C4-2B (cell line): Measurements from ENCODE around the gene C9orf43.

Experiments
- H3K27ac ChIP-seq: fragments of 450-650 bp; 2 replicates; pipeline ENCODE4 v1.5.1; 2017
- CTCF ChIP-seq: fragments of 450-650 bp; conservative IDR thresholded peaks from 2 replicates; pipeline ENCODE4 v1.5.1; 2017; ENCODE audit warnings: mild to moderate bottlenecking
- ZFX ChIP-seq: fragments of 450-650 bp; IDR thresholded peaks from 2 replicates; pipeline ENCODE4 v1.6.1; 2017

Gene C9orf43

GRCh38 chr9:113388833-113389232 is 21.7 kb upstream of the C9orf43 start:
- no peak overlapping the region for H3K27ac ChIP-seq
- TF ChIP-seq ZFX: no peak
- no peak for TF ChIP-seq CTCF

GRCh38 chr9:113389451-113389850 is 21.1 kb upstream of the C9orf43 start:
- no peak for TF ChIP-seq CTCF
- no peak for TF ChIP-seq ZFX
- no peak overlapping the region for H3K27ac ChIP-seq

GRCh38 chr9:113390192-113390960 is 20.2 kb upstream of the C9orf43 start:
- TF ChIP-seq CTCF (no peak), ZFX (no peak)

DNA sequence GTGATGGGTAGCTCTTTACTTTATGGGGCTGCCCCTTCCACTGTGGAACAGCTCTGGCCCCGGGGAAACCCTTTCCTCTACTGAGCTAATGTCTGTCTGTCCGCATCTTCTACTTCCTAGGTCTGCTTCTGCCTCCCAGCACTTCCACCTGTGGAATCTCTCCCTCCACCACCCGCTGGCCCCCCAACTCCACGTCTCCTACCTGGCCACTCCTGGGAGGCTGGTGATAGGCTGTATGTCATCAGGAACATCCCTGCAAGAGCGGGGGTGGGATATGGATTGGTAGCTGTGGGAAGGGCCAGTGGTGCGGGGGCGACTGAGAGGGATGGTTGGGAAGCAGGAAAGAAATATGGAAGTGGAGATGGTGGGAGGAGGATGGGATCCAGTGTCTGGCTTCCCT is 18.6 kb upstream of the C9orf43 start:
- no peak overlapping the region for H3K27ac ChIP-seq
- no peak for TF ChIP-seq ZFX
- no peak for TF ChIP-seq CTCF

More at GRCh38 chr9:113390192-113390960, 20.2 kb upstream of the C9orf43 start:
- H3K27ac ChIP-seq: no peak overlapping the region

GRCh38 chr9:113393281-113393680 is 17.3 kb upstream of the C9orf43 start:
- TF ChIP-seq CTCF: no peak
- TF ChIP-seq ZFX: no peak

DNA sequence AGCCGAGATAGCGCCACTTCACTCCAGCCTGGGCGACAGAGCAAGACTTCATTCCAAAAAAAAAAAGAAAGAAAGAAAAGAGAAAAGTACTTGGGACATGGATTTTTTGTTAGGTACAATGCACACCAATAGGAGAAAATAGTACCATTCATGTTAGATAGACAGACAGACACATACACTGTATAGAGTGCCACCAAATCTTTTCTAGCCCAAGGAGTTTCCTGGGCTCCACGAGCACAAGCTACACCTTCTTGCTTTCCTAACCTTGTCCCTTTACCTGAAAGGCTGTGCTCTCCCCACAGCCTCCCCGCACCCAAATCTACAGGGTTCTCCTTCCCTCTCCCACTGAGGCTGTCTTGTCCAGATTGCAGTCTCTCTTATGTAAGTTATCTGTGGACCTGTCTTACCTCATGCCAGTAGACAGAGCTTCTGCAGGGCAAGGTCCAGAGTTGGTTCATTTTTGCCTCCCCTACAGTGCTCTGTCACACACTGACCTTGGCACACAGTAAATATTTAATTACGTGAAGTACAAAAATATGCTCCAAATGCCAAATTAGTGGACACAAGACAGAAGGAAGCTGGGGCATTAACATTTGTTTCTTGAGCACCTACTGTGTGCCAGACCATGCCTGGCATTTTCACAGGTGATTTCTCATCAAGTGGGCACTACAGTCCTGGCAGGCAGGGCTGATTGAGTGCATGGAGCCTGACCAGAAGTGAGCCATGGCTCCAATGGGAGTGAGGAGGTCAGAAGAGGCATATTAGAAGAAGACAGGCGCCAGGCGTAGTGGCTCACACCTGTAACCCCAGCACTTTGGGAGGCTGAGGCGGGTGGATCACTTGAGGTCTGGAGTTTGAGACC is 15.3 kb upstream of the C9orf43 start:
- no peak for TF ChIP-seq CTCF
- TF ChIP-seq ZFX: no peak

More at GRCh38 chr9:113393281-113393680, 17.3 kb upstream of the C9orf43 start:
- no peak overlapping the region for H3K27ac ChIP-seq

DNA sequence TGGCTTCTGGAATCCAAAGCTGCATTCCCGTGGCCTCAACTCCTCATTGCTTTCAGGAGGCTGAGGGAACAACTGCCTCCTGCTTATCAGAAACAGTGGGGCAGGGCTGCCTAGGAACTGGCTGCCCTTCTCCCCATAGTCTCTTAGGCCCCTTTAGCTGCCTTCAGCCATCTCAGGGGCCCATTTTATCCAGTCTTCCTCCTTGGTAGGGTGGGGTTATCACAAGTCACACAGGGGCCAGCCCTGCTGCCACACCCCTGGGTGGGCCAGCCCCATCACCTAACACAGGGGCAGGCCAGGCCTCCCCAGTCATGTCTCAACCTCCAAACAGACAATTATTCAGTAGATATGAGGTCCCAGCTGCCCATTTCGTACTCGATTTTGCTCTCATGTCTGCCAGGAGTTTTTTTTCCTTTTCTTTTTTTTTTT is 13.3 kb upstream of the C9orf43 start:
- TF ChIP-seq ZFX (no peak), CTCF (no peak)
- H3K27ac ChIP-seq: no peak overlapping the region

More for the DNA sequence above, 15.3 kb upstream of the C9orf43 start:
- H3K27ac ChIP-seq: no peak overlapping the region
